ENCODE data around the gene FNIP2. TPM values are rescaled to one million over a fixed set of nuclear protein-coding genes. Genes with fewer than 3 reads are reported as not detected.
"Not testable (repeated sequence)": the region's sequence is repeated elsewhere in the genome, so short reads cannot be mapped to it uniquely, and the experiment has no call there.

The FNIP2 gene
- total RNA-seq, 2 donors from 2014 or later: 26.7 to 38.2 TPM

- Histone ChIP-seq H3K9me3 (no peaks in the 10 kb centered on the region), H3K27ac (no peak overlapping the region), H3K4me1 (no peaks in the 10 kb centered on the region), H3K36me3 (replicated peaks in 1 of 2; ENCODE audit: insufficient read depth in 1 of 2, low read depth in 2 of 2) (no peaks in the 10 kb centered on the region), H3K4me3 (no peak overlapping the region), H3K27me3 (no peaks in the 10 kb centered on the region)
- intact Hi-C loops (cut with DNase I): no loop called here
- WGBS, 2 donors: 96 to 97% methylated on average over 5 of the region's 5 CpGs
- DNase-seq (no peak), ATAC-seq (no peak)
- TF ChIP-seq CTCF (IDR thresholded peaks at IDR 0.05) (no peak), POLR2A (IDR thresholded peaks at IDR 0.05) (no peak)
Observed at GRCh38 chr4:158754385-158755180, 14.2 kb upstream of the FNIP2 start.

- H3K4me3 ChIP-seq; H3K4me1 ChIP-seq; H3K36me3 ChIP-seq (replicated peaks in 1 of 2; ENCODE audit: insufficient read depth in 1 of 2, low read depth in 2 of 2); DNase-seq; ATAC-seq; H3K9me3 ChIP-seq; H3K27me3 ChIP-seq; intact Hi-C loops (cut with DNase I); H3K27ac ChIP-seq: not testable (repeated sequence)
- WGBS, 2 donors: 89 to 91% methylated on average over 7 of the region's 7 CpGs
Observed at GRCh38 chr4:158755819-158756218, 13.0 kb upstream of the FNIP2 start.

- Histone ChIP-seq H3K27me3 (no peaks in the 10 kb centered on the region), H3K9me3 (no peaks in the 10 kb centered on the region), H3K4me3 (no peak overlapping the region), H3K4me1 (no peaks in the 10 kb centered on the region), H3K27ac (no peak overlapping the region), H3K36me3 (replicated peaks in 1 of 2; ENCODE audit: insufficient read depth in 1 of 2, low read depth in 2 of 2) (no peaks in the 10 kb centered on the region)
- TF ChIP-seq POLR2A (IDR thresholded peaks at IDR 0.05) (no peak), CTCF (IDR thresholded peaks at IDR 0.05) (no peak)
- ATAC-seq (no peak), DNase-seq (no peak)
- intact Hi-C loops (cut with DNase I): no loop called here
Observed at GRCh38 chr4:158756588-158756987, 12.2 kb upstream of the FNIP2 start.

- H3K27me3 ChIP-seq: no peaks in the 10 kb centered on the region
- intact Hi-C loops (cut with DNase I): no loop called here
- H3K4me1 ChIP-seq: no peaks in the 10 kb centered on the region
- no peak overlapping the region for H3K4me3 ChIP-seq
- DNase-seq (no peak), ATAC-seq (no peak)
- no peaks in the 10 kb centered on the region for H3K9me3 ChIP-seq
- H3K27ac ChIP-seq: no peak overlapping the region
- TF ChIP-seq POLR2A (IDR thresholded peaks at IDR 0.05): no peak
- no peak for TF ChIP-seq CTCF (IDR thresholded peaks at IDR 0.05)
- H3K36me3 ChIP-seq (replicated peaks in 1 of 2; ENCODE audit: insufficient read depth in 1 of 2, low read depth in 2 of 2): no peaks in the 10 kb centered on the region
- WGBS, 2 donors: 65 to 71% methylated on average over 4 of the region's 4 CpGs
Observed at GRCh38 chr4:158758142-158758541, 10.7 kb upstream of the FNIP2 start.

GRCh38 chr4:158758703-158759102 lies 10.1 kb upstream of the FNIP2 start:
- WGBS, 2 donors: 69 to 75% methylated on average over 4 of the region's 4 CpGs
- Histone ChIP-seq H3K9me3 (no peaks in the 10 kb centered on the region), H3K36me3 (replicated peaks in 1 of 2; ENCODE audit: insufficient read depth in 1 of 2, low read depth in 2 of 2) (no peaks in the 10 kb centered on the region), H3K4me3 (no peak overlapping the region), H3K27me3 (no peaks in the 10 kb centered on the region), H3K27ac (no peak overlapping the region), H3K4me1 (no peaks in the 10 kb centered on the region)
- DNase-seq (no peak), ATAC-seq (no peak)
- intact Hi-C loops (cut with DNase I): no loop called here
- TF ChIP-seq POLR2A (IDR thresholded peaks at IDR 0.05) (no peak), CTCF (IDR thresholded peaks at IDR 0.05) (no peak)

- H3K4me3 ChIP-seq; H3K27me3 ChIP-seq; DNase-seq; intact Hi-C loops (cut with DNase I); H3K27ac ChIP-seq; ATAC-seq; H3K9me3 ChIP-seq; H3K4me1 ChIP-seq; H3K36me3 ChIP-seq (replicated peaks in 1 of 2; ENCODE audit: insufficient read depth in 1 of 2, low read depth in 2 of 2): not testable (repeated sequence)
- WGBS, 2 donors: 96 to 97% methylated on average over 8 to 12 of the region's 20 CpGs
Observed at GRCh38 chr4:158759539-158759938, 9.3 kb upstream of the FNIP2 start.
